HG03280 (cell line): ENCODE measurements around the gene HPCAL4.

ENCODE experiments used
- ATAC-seq: cut with Tn5 transposase; IDR thresholded peaks from one replicate; pipeline ENCODE4 v1.9.1; 2021; ENCODE audit warnings: mild to moderate bottlenecking, moderate library complexity; ENCODE audit not compliant: unreplicated experiment

The HPCAL4 gene

DNA sequence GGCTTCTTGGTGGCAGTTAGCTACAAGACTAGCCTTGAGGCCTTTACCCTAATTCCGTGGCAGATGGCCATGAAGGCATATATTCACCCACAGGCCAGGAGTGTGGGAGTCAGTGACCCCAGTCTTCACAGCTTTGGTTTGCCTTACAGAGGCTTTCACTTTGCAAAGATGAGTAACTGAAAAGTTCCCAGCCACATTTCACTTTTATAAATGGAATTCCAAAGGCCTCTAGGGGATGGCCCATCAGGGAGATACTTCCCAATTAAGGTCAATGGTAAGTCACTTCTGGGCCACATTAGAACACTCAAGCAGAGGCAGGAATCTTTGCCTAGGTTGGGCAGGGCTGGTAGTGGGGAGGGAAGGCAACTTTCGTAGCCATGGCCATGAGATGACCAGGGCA lies 38.7 kb downstream of the HPCAL4 start:
- no peak for ATAC-seq

DNA sequence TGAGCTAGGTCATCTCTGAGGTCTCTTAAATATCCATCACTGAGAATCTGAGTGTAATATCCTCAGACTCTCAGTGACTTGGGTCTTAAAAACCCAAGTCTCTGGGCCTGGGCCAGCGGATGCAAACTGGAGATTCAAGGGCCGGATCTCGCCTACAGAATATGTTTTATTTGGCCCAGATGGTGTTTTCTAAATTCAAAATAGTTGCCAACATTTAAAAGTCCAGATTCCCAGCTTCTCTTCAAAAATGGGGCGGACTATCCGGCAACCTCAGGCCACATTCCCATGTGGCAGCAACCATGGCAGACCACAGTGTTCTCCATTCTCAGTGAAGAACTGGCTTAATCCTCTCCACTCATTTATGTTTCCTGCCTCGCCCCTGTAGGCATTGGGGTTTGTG lies 39.1 kb downstream of the HPCAL4 start:
- no peak for ATAC-seq

DNA sequence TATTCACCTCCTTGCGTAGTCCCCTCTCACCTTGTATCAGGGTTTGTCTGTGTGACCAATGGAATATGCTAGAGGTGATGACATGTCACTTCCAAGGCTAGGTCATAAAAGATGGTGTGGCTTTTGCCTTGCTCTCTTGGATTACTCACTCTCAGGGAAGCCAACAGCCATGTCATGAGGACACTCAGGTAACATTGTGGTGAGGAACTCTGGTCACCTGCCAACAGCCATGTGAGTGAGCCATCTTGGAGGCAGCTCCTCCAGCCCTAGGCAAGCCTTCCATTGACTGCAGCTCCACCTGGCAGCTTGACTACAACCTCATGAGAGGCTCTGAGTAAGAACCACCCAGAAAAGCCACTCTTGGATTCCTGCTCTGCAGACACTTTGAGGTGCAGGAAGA lies 40.8 kb downstream of the HPCAL4 start:
- ATAC-seq, result no peak

DNA sequence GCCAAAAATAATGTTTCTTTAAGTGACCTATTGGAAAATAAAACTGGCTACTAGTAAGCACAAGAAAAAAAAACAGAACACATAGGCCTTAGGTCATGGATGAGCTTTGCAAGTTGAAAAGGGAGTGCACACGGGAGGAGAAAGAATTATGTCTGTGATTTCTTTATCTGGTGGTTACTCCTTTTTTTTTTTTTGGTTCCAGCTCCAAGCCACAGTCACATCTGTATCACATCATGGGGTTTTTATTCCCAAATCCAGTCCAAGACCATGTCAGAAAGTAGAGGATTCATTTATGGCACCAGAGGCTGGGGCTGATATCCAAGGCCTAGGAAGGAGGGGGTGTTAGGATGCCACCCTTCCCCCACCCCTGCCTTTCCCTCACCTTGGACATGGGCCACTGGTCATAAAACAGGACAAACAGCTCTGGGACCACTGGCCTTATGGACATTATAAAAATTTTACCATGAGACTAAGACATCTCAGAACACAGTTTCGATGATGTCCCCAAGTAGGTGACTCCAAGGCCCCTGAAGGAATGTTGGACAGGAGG lies 41.5 kb downstream of the HPCAL4 start:
- no peak for ATAC-seq

GRCh38 chr1:39648496-39648895 lies 42.7 kb downstream of the HPCAL4 start:
- no peak for ATAC-seq

DNA sequence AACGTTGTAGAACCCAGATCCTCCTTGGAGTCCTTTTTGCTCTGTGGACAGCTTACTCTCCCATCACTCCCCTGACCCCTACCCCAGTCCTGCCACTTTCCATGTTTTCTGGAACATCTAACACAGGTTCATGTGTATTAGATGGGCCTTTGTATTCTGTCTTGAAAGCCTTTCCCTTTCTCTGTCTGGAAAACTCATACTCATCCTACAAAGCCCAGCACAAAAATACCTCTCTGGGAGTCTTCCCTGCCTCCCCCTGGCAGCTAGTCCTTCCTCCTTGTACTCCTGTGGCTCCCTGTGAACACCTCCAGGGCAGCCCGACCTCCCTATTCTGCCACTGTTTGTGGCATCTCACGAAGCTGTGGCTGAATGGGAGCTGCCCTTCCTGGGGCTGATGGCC lies 44.0 kb downstream of the HPCAL4 start:
- no peak for ATAC-seq

GRCh38 chr1:39646232-39647081 lies 44.8 kb downstream of the HPCAL4 start:
- ATAC-seq, result no peak

DNA sequence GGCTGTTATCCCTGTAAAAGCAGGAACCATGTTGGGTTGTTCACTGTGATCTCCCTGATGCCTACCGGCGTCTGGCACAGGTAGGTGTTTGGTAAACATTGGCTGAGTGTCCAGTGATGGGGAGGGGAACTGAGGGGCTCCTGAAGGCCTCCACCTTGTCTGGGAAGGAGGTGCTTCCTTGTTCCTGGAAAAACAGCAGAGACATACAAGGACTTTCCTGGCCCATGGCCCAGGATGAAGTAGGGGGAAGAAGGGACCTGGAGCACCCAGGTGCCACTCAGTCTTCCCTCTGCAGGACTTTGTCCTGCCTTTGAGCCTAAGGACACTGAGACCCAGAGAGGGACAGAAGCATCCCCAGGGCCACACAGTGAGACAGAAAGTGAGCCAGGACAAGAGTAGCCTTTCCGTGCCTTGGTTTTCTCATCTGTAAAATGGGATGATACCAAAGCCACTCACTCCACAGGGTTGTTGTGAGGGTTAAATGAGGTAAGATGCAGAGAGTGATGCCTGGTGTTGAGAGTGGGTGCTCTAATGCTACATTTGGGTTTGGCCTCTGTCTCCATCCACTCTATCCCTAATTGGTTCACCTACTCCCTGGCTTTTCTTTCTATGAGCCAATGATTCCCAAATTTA lies 45.7 kb downstream of the HPCAL4 start:
- ATAC-seq, result no peak

GRCh38 chr1:39643705-39644104 lies 47.5 kb downstream of the HPCAL4 start:
- ATAC-seq, result no peak

DNA sequence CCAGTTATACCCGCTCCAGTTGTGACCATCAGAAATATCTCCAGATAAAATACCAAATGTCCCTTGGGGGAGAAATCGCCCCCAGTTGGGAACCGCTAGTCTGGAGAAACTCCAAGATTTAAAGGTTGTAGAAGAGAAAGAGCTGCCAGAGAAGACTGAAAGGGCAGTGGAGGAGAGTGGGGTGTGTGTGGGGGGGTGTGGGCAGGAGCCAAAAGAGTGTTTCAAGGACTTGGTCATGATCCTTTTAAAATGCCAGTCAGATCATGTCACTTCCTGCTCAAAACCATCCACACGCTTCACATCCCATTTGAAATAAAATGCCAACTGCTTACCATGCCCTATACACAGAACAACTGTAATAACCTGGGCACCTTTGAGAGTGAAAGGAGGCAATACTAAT lies 48.4 kb downstream of the HPCAL4 start:
- ATAC-seq, result no peak

- no peak for ATAC-seq
These were observed 50.4 kb downstream of the HPCAL4 start for GRCh38 chr1:39640861-39641260.

DNA sequence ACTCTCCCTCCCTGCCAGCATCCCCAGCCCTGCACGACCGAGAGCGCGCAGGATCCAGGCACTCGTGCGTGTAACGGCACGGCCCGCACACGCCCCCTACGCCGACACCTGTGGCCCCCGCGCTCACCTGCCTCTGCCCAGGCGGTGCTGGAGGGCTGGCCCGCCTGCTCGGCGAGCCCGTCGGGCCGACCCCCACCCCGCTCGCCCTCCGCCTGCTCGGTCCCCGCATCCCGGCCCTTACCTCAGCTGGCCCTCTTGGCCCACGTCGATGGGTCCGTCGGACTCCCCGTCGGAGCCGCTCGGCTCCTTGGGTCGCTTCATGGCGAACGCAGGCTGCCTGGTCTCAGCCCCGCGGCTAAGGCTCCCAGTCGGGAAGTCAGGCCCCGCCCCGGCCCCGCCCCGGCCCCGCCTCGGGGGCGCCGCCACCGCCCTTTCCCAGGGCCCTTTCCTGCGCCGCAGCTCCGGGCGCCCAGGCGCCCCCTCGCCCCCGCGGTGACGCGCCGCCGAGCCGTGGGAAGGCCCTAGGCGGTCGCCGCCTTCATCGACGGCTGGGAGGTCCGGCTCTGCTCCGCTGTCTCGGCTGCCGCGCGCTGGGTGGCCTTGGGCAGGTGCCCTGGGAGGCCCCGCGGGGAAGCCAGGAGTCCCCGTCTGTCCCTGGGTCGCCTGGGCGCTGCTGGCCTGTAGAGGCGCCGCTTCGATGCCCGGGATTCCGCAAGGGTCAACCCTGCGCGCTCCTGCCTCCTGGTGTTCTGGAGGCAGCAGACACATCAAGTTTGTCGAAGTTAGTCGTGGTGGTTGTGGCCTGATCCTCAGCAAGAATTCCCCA lies 51.7 kb downstream of the HPCAL4 start, which contains the start of gene HEYL:
Gene HEYL (minus strand): TSS at position 339 of the 826 bp plus-strand sequence. CDS start 18 bp downstream, at position 321.
- no peak for ATAC-seq

- ATAC-seq, result no peak
These were observed 52.3 kb downstream of the HPCAL4 start for GRCh38 chr1:39638965-39639304.

DNA sequence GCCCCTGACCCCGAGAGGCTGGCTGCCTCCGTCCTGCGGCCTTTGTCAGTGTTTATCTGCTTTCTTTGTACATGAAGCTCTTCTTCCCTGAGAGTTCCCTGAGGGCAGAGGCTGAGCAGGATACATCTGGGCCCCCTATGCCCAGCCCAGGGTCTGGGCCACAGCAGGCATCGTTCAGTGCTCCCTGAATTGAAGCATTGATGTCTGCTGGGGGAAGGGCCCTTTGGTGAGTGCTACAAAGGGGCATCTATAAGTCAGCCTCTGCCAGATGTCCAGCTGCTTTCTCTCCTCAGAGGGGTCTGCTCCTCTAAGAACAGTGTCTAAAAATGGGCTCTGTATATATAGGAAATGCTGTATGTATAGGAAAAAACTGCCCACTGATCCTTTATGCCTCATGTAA lies 53.9 kb downstream of the HPCAL4 start:
- ATAC-seq, result no peak

- no peak for ATAC-seq
These were observed 55.4 kb downstream of the HPCAL4 start for GRCh38 chr1:39635871-39636210.

DNA sequence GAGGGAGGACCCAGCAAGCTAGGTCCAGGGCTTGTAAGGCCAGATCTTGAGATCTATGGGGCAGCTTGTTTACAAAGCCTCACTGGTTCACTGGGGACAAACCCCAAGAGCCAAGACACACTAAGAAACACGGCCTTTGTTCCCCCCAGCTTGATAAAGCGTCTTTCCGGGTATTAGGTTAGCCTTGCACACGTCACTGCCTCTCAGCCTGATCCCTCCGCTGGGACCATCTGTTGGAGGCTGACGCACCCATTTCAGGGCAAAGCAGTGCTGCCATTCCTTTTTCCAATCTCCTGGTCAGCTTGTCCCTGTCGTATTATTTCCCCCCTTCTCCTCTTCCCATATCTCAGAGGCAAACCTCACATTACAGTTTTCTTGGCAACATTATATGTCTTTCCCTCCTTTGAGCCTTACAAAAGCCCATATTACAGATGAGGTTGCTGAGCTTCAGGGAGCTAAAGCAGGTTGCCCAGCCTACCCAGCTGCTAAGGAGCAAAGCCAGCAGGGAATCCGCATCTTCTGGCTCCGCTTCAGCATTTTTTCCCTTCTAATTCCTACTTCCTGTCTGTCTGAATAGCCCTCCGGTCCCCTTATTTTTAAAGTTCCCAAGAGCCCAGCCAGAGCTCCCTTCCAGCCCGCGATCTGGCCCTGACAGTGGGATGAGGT lies 55.9 kb downstream of the HPCAL4 start:
- ATAC-seq, result no peak

- no peak for ATAC-seq
These were observed 57.8 kb downstream of the HPCAL4 start for GRCh38 chr1:39633422-39633821.

DNA sequence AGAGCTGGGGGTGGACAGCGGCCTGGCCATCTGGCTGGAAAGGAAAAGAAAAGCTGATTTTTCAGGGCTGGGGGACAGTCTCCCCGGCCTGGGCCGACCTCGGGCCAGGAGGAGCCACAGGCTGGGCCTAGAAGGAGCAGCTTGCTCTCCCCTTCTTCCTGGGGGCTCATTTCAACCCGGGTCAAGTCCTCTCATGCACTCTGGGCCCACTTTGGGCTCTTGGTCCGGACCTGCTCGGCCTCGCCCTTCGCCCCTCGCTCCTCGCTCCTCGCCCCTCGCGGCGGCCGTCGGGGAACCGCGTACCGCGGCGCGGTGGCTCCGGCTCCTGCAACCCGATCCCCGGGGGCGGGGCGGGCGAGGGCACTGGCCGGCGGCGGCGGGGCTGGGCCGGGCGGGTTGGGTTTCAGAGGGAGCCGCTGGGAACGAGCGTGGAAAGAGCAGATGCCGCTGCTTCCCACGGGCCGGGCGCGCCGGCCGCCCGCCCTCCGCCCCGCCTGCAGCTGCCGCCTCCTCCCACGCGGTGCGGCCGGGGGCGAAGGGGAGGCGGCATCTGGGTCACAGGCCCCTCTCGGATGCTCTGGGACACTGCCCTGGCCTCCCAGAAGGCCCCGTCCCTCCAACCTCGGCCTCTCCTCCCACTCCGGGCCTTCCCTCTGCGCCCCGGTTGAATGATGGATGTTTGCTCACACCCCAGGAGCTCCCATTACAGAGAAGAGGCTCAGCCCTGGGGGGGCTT lies 58.4 kb downstream of the HPCAL4 start:
- ATAC-seq, result no peak

- ATAC-seq, result no peak
These were observed 58.9 kb downstream of the HPCAL4 start for GRCh38 chr1:39632323-39632681.
